ENCODE measurements around the gene CEP72.
"Not testable (repeated sequence)": the region's sequence is repeated elsewhere in the genome, so short reads cannot be mapped to it uniquely, and the experiment has no call there.

The CEP72 gene

GRCh38 chr5:686936-687335 lies 74.8 kb downstream of the CEP72 start:
- not testable (repeated sequence) for DNase-seq

GRCh38 chr5:688348-689010 lies 76.3 kb downstream of the CEP72 start:
- not testable (repeated sequence) for DNase-seq

DNA sequence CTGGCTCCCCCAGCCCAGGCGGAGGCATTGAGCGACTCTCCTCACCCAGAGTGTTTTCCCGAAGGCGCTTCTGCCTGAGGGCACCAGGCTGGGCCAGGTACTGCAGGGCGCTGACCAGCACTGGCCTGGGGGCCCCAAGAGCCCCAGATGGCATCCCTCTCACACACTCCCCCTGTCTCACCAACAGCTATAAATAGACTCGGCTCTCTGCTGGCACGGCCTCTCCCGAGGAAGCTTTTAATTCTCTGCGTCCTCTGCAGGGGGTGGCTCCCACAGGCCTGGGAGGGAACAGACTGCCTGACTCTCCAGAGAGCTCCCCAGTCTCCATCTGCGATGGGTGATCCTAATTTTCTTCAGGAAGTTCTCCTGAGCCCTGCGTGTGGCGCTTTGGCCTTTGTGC lies 78.2 kb downstream of the CEP72 start:
- not testable (repeated sequence) for DNase-seq

DNA sequence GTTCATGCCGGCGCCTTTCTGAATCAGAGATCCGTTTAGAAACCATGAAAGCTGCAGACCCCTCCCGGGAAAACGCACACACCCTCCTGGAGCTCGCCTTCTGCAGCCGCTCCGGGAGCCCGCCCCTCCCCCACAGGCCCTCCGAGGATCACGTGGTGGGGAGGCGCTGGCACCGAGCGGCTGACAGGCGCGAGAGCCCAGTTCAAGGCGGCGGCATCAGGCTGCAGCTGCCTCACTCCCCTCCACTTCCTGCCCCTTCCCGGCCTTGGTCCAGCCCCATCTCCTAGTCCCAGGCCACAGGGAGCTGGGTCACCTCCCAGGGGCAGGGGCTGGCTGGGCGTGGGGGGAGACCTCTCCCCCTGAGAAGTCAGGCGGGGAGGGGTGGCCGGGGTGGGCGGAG lies 78.9 kb downstream of the CEP72 start:
- not testable (repeated sequence) for DNase-seq

- no peak for DNase-seq
These were observed 79.8 kb downstream of the CEP72 start for GRCh38 chr5:691817-692528.

DNA sequence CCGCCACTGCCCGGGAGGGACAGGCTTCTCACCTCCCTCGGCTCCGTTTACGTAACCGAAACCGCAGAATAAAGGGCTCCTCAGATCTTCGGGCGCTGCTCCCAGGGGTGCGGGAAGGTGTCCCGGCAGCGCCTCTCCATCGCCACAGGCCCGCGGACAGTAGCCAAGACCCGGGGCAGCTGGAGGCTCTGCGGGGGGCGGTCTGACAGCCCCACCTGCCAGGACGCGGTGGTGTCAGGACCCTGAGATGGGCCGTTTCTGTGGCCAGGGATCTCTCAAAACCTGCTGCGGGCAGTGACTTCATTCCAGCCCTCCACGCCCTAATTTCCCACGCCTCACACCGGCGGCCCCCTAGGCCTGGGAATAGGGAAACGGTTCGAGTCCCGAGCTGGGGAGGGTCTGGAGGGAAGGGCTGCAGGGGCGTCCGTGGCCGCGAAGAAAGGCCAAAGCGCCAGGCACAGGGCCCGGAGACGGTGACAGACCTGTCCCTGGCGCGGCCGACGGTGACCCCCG lies 80.4 kb downstream of the CEP72 start:
- not testable (repeated sequence) for DNase-seq

- not testable (repeated sequence) for DNase-seq
These were observed 81.3 kb downstream of the CEP72 start, which contains the start of gene TPPP for GRCh38 chr5:693271-694041. TSS of gene TPPP (minus strand) at chr5:693352. CDS start at chr5:678060, 15,292 bp downstream.

DNA sequence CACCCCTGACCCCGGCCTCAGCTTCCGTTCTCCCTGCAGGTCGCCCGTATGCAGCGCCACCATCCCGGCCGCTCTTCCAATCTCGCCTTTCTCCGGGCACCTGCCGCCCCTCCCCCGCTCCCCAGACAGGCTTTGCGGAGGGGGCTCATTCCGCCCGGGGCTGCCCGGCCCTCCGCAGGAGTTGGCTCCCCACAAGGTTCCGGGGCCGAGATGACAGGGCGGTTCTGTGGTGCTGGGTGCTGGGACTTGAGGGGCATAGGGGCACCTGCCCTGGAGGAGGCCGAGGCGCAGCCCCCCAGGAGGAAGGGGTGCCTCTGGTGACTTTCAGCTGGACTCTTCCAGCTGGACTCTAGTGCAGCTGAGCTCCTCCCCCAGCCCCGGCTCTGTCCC lies 81.9 kb downstream of the CEP72 start:
- DNase-seq = not testable (repeated sequence)

GRCh38 chr5:695475-695874 lies 83.3 kb downstream of the CEP72 start:
- DNase-seq = not testable (repeated sequence)

DNA sequence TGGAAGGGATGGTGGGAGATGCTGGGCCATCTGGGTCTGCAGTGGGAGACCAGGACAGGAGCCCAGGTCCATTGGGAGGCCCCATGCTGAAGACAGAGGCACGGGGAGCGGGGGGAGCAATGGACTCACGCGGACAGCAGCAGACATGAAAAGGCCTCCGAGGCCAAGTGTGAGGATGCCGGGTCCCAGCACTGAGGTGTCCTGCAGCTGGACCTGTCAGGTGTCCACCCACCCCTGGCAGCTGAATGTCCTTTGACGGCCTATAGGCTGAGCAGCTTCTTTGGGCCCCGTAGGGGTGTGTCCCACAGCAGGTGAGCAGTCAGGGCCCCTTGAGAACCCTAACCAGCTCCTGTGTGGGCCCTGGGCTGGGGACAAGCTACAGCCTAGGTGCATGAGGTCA lies 84.1 kb downstream of the CEP72 start:
- not testable (repeated sequence) for DNase-seq

DNA sequence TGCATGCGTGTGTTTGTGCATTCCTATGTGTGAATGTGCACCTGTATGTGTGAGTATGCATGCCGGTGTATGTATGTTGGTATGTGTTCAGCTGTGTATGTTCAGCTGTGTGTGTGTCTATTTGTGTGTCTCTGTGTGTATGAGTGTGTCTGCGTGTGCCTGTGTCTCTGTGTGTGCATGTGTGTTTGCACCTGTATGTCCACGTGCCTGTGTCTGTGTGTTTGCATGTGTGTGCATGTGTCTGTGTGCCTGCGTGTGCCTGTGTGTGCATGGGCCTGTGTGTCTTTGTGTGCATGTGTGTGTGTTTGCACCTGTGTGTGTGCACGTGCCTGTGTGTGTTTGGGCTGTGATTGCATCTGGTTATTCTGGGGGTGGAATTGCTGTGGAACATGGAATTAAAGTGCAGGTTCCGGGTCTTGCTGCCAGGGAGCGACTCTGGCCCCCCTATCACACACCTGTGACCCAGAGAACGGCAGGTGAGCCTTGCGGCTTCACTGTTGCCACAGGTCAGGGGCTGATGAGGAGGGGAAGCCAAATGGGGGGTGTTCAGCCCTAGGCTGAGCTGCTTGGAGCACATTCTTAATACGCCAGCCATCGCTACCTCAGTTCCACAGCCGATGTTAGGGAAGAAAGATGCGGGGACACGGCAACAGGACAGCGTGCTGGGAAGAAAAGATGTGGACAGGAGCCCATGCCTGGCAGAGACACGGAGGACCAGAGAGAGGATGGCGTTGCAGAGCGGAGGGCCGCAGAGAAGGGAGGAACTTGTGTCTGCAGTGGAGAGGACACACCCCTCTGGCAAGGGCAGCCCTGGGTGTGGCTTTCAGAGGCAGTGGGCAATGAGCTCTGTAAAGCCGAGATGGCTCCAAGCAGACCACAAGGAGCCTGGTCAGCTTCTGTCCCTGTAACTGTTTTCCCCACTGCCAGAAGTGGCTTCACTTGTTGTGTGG lies 84.9 kb downstream of the CEP72 start:
- not testable (repeated sequence) for DNase-seq
